Head of caudate nucleus (tissue), 42 donors: ENCODE data around the gene PLCH1.

Experiments used
- DNase-seq, 42 donors: peaks; one replicate each; pipeline versions ENCODE4 v3.0.0 to v3.0.0-alpha.2; 2020 to 2021; ENCODE audit warnings: mixed read lengths in 7 of 42
- intact Hi-C: fragments of 100-400 bp; cut with DNase I; formaldehyde crosslinking; loops from one replicate; pipeline ENCODE4 v1.15.0; 2022

Gene PLCH1

GRCh38 chr3:155453512-155453911 lies 291.4 kb downstream of the PLCH1 start:
- DNase-seq = no peak
- intact Hi-C loops = no loop called here

- intact Hi-C loops = no loop called here
- DNase-seq = no peak
Observed at GRCh38 chr3:155449613-155450267, 295.1 kb downstream of the PLCH1 start.

- intact Hi-C loops = no loop called here
Observed at GRCh38 chr3:155448531-155448930, 296.3 kb downstream of the PLCH1 start.

GRCh38 chr3:155446366-155446765 lies 298.5 kb downstream of the PLCH1 start:
- DNase-seq = no peak
- intact Hi-C loops = no loop called here

More at GRCh38 chr3:155448531-155448930, 296.3 kb downstream of the PLCH1 start:
- no peak for DNase-seq

- intact Hi-C loops = no loop called here
- DNase-seq = no peak
Observed at GRCh38 chr3:155444771-155445170, 300.1 kb downstream of the PLCH1 start.

GRCh38 chr3:155443815-155444214 lies 301.1 kb downstream of the PLCH1 start:
- DNase-seq = no peak
- intact Hi-C loops = no loop called here

- no peak for DNase-seq
- intact Hi-C loops = no loop called here
Observed at GRCh38 chr3:155442072-155442471, 302.8 kb downstream of the PLCH1 start.

- DNase-seq = no peak
- intact Hi-C loops = no loop called here
Observed at GRCh38 chr3:155441506-155441905, 303.4 kb downstream of the PLCH1 start.

GRCh38 chr3:155441026-155441425 lies 303.8 kb downstream of the PLCH1 start:
- intact Hi-C loops = no loop called here
- peak in 4 of 42 donors; percentile 5 to 32 (median 21) for DNase-seq

- intact Hi-C loops = no loop called here
- DNase-seq = no peak
Observed at GRCh38 chr3:155435821-155436220, 309.1 kb downstream of the PLCH1 start.

- DNase-seq = no peak
- intact Hi-C loops = no loop called here
Observed at GRCh38 chr3:155431856-155432570, 312.9 kb downstream of the PLCH1 start.

GRCh38 chr3:155428563-155428962 lies 316.3 kb downstream of the PLCH1 start:
- no peak for DNase-seq
- intact Hi-C loops = no loop called here

GRCh38 chr3:155426524-155427230 lies 318.2 kb downstream of the PLCH1 start:
- DNase-seq = no peak
- intact Hi-C loops = no loop called here

GRCh38 chr3:155425396-155425795 lies 319.5 kb downstream of the PLCH1 start:
- intact Hi-C loops = no loop called here
- no peak for DNase-seq

- no peak for DNase-seq
- intact Hi-C loops = no loop called here
Observed at GRCh38 chr3:155424323-155424710, 320.6 kb downstream of the PLCH1 start.

- intact Hi-C loops = no loop called here
- no peak for DNase-seq
Observed at GRCh38 chr3:155423526-155424322, 321.1 kb downstream of the PLCH1 start.

- intact Hi-C loops = no loop called here
- DNase-seq = no peak
Observed at GRCh38 chr3:155420881-155421486, 323.9 kb downstream of the PLCH1 start.

GRCh38 chr3:155420406-155420805 lies 324.5 kb downstream of the PLCH1 start:
- DNase-seq = no peak
- intact Hi-C loops = no loop called here

GRCh38 chr3:155418407-155418806 lies 326.5 kb downstream of the PLCH1 start:
- DNase-seq = peak; percentile 11 to 79 (median 50)
- intact Hi-C loops = no loop called here
